Subcutaneous abdominal adipose tissue (tissue), 5 donors: ENCODE measurements around the gene VIPR1.

Experiments used
- H3K27ac ChIP-seq: one replicate; pipeline ENCODE4 v1.7.0; 2013; ENCODE audit warnings: low read depth, mild to moderate bottlenecking, inconsistent platforms, low read length, moderate library complexity
- H3K27me3 ChIP-seq, 5 donors: one replicate each; pipeline ENCODE4 v1.7.0; 2013; ENCODE audit warnings: low read length in 5 of 5, inconsistent platforms in 1 of 5; ENCODE audit not compliant: control insufficient read depth in 5 of 5, insufficient read depth in 4 of 5
- H3K36me3 ChIP-seq, 5 donors: one replicate each; pipeline ENCODE4 v1.7.0; 2013; ENCODE audit warnings: low read length in 5 of 5; ENCODE audit not compliant: control insufficient read depth in 5 of 5, insufficient read depth in 5 of 5
- H3K4me1 ChIP-seq, 5 donors: one replicate each; pipeline ENCODE4 v1.7.0; 2013; ENCODE audit warnings: low read length in 5 of 5, mild to moderate bottlenecking in 3 of 5, moderate library complexity in 1 of 5; ENCODE audit not compliant: control insufficient read depth in 5 of 5, insufficient read depth in 5 of 5
- H3K4me3 ChIP-seq, 5 donors: one replicate each; pipeline ENCODE4 v1.7.0; 2013; ENCODE audit warnings: low read length in 5 of 5, low read depth in 1 of 5
- H3K9ac ChIP-seq, 5 donors: one replicate each; pipeline ENCODE4 v1.7.0; 2013; ENCODE audit warnings: low read length in 5 of 5, mild to moderate bottlenecking in 4 of 5, moderate library complexity in 3 of 5
- H3K9me3 ChIP-seq, 5 donors: one replicate each; pipeline ENCODE4 v1.7.0; 2013; ENCODE audit warnings: low read length in 5 of 5; ENCODE audit not compliant: control insufficient read depth in 5 of 5
- donor health status: healthy.
- donor health status: healthy.
- donor health status: healthy.
- donor health status: healthy.
- donor health status: healthy.

VIPR1 gene

GRCh38 chr3:42493126-42493797 is 9.2 kb upstream of the VIPR1 start:
- Histone ChIP-seq H3K36me3 (no peaks in the 10 kb centered on the region), H3K9ac (no peak overlapping the region), H3K4me1 (peaks cover 6 to 34% (median 23%) of the 10 kb centered on the region in 5 donors), H3K27ac (no peak overlapping the region), H3K4me3 (no peak overlapping the region), H3K27me3 (no peaks in the 10 kb centered on the region), H3K9me3 (peaks cover 0 to 3% (median 0%) of the 10 kb centered on the region in 5 donors)

GRCh38 chr3:42493798-42494151 is 8.7 kb upstream of the VIPR1 start:
- Histone ChIP-seq H3K27me3 (no peaks in the 10 kb centered on the region), H3K9me3 (peaks cover 0 to 3% (median 0%) of the 10 kb centered on the region in 5 donors), H3K4me3 (no peak overlapping the region), H3K9ac (no peak overlapping the region), H3K27ac (no peak overlapping the region), H3K36me3 (no peaks in the 10 kb centered on the region), H3K4me1 (peaks cover 6 to 34% (median 23%) of the 10 kb centered on the region in 5 donors)

- Histone ChIP-seq H3K9ac (no peak overlapping the region), H3K9me3 (no peaks in the 10 kb centered on the region), H3K27ac (no peak overlapping the region), H3K4me3 (no peak overlapping the region), H3K4me1 (peaks cover 6 to 34% (median 20%) of the 10 kb centered on the region in 5 donors), H3K36me3 (no peaks in the 10 kb centered on the region), H3K27me3 (peaks cover 0 to 12% (median 8%) of the 10 kb centered on the region in 5 donors)
Measured at GRCh38 chr3:42495393-42495792, 7.0 kb upstream of the VIPR1 start.

GRCh38 chr3:42497009-42497731 is 5.3 kb upstream of the VIPR1 start:
- Histone ChIP-seq H3K27me3 (peaks cover 0 to 29% (median 25%) of the 10 kb centered on the region in 5 donors), H3K9me3 (no peaks in the 10 kb centered on the region), H3K27ac (no peak overlapping the region), H3K9ac (no peak overlapping the region), H3K4me1 (peaks cover 6 to 42% (median 31%) of the 10 kb centered on the region in 5 donors), H3K4me3 (peak overlapping the region in 2 of 5 donors; percentile 0 to 61), H3K36me3 (no peaks in the 10 kb centered on the region)

- Histone ChIP-seq H3K4me3 (no peak overlapping the region), H3K36me3 (no peaks in the 10 kb centered on the region), H3K4me1 (peaks cover 6 to 40% (median 30%) of the 10 kb centered on the region in 5 donors), H3K27me3 (peaks cover 0 to 31% (median 27%) of the 10 kb centered on the region in 5 donors), H3K9me3 (no peaks in the 10 kb centered on the region), H3K9ac (no peak overlapping the region), H3K27ac (no peak overlapping the region)
Measured at GRCh38 chr3:42498034-42498433, 4.4 kb upstream of the VIPR1 start.

- Histone ChIP-seq H3K4me1 (peaks cover 6 to 39% (median 26%) of the 10 kb centered on the region in 5 donors), H3K9me3 (no peaks in the 10 kb centered on the region), H3K9ac (no peak overlapping the region), H3K27ac (no peak overlapping the region), H3K27me3 (peaks cover 0 to 33% (median 27%) of the 10 kb centered on the region in 5 donors), H3K36me3 (no peaks in the 10 kb centered on the region), H3K4me3 (no peak overlapping the region)
Measured at GRCh38 chr3:42498791-42499477, 3.5 kb upstream of the VIPR1 start.

GRCh38 chr3:42499478-42499871 is 3.0 kb upstream of the VIPR1 start:
- peaks cover 0 to 33% (median 27%) of the 10 kb centered on the region in 5 donors for H3K27me3 ChIP-seq
- no peaks in the 10 kb centered on the region for H3K36me3 ChIP-seq
- H3K4me3 ChIP-seq, result no peak overlapping the region
- H3K9me3 ChIP-seq, result no peaks in the 10 kb centered on the region
- no peak overlapping the region for H3K27ac ChIP-seq
- peaks cover 6 to 42% (median 26%) of the 10 kb centered on the region in 5 donors for H3K4me1 ChIP-seq
- no peak overlapping the region for H3K9ac ChIP-seq

- H3K27me3 ChIP-seq, result peaks cover 0 to 33% (median 27%) of the 10 kb centered on the region in 5 donors
- H3K9me3 ChIP-seq, result no peaks in the 10 kb centered on the region
- no peaks in the 10 kb centered on the region for H3K36me3 ChIP-seq
- peaks cover 6 to 45% (median 26%) of the 10 kb centered on the region in 5 donors for H3K4me1 ChIP-seq
- no peak overlapping the region for H3K27ac ChIP-seq
- no peak overlapping the region for H3K9ac ChIP-seq
- H3K4me3 ChIP-seq, result no peak overlapping the region
Measured at GRCh38 chr3:42500091-42500490, 2.4 kb upstream of the VIPR1 start.

- H3K36me3 ChIP-seq, result no peaks in the 10 kb centered on the region
- H3K9ac ChIP-seq, result no peak overlapping the region
- H3K27ac ChIP-seq, result no peak overlapping the region
- peaks cover 0 to 33% (median 27%) of the 10 kb centered on the region in 5 donors for H3K27me3 ChIP-seq
- H3K4me1 ChIP-seq, result peaks cover 6 to 45% (median 26%) of the 10 kb centered on the region in 5 donors
- no peaks in the 10 kb centered on the region for H3K9me3 ChIP-seq
- peak overlapping the region in 3 of 5 donors; percentile 60 to 66 (median 65) for H3K4me3 ChIP-seq
Measured at GRCh38 chr3:42500909-42501308, 1.5 kb upstream of the VIPR1 start.

GRCh38 chr3:42501321-42501680 is 1.1 kb upstream of the VIPR1 start:
- H3K4me3 ChIP-seq, result peak overlapping the region in 4 of 5 donors; percentile 54 to 66 (median 62)
- peaks cover 0 to 33% (median 27%) of the 10 kb centered on the region in 5 donors for H3K27me3 ChIP-seq
- H3K9ac ChIP-seq, result no peak overlapping the region
- H3K27ac ChIP-seq, result no peak overlapping the region
- no peaks in the 10 kb centered on the region for H3K9me3 ChIP-seq
- peaks cover 6 to 45% (median 26%) of the 10 kb centered on the region in 5 donors for H3K4me1 ChIP-seq
- H3K36me3 ChIP-seq, result no peaks in the 10 kb centered on the region
